Upper lobe of right lung (tissue), 1 donor: ENCODE results near the gene PTPN3. TPM values are rescaled to one million over a fixed set of nuclear protein-coding genes. Genes with fewer than 3 reads are reported as not detected.

Experiments used
- ATAC-seq: fragments of 200-7000 bp; cut with Tn5 transposase; one replicate; pipeline ENCODE4 v1.9.1; 2020; ENCODE audit warnings: mild to moderate bottlenecking, moderate library complexity
- DNase-seq: peaks from one replicate; pipeline ENCODE4 v3.0.0-alpha.2; 2020
- H3K27ac ChIP-seq: fragments of 200-600 bp; one replicate; pipeline ENCODE4 v1.8.0; 2022
- H3K27me3 ChIP-seq: fragments of 200-600 bp; one replicate; pipeline ENCODE4 v1.8.0; 2022; ENCODE audit warnings: mild to moderate bottlenecking
- H3K36me3 ChIP-seq: fragments of 200-600 bp; one replicate; pipeline ENCODE4 v1.8.0; 2022
- H3K4me1 ChIP-seq: fragments of 200-600 bp; one replicate; pipeline ENCODE4 v1.8.0; 2022
- H3K4me3 ChIP-seq: fragments of 200-600 bp; one replicate; pipeline ENCODE4 v1.8.0; 2022; ENCODE audit warnings: mild to moderate bottlenecking
- H3K9me3 ChIP-seq: fragments of 200-600 bp; one replicate; pipeline ENCODE4 v1.8.0; 2022
- intact Hi-C: fragments of 100-400 bp; cut with DNase I; formaldehyde crosslinking; loops from one replicate; pipeline ENCODE4 v1.11.0; 2022
- total RNA-seq: library from RNA; stranded (reverse); fragmentation: NEBNext Ultra II Directional; extraction: Animal tissue kit (Norgen Biotek cat#: 25700); gene quantifications from one replicate; pipeline ENCODE4 v1.2.1, GENCODE V29; 2021
- TF ChIP-seq, protein P1 (sequence below): fragments of 200-600 bp; IDR thresholded peaks from one replicate; pipeline ENCODE4 v1.8.0; 2022; ENCODE audit warnings: antibody characterized with exemption
- donor health status: DM: no; HTN: yes; CAD: no; lungs with severe emphysema.

The PTPN3 gene
- total RNA-seq, 1 donor from 2014 or later = 17.1 TPM

DNA sequence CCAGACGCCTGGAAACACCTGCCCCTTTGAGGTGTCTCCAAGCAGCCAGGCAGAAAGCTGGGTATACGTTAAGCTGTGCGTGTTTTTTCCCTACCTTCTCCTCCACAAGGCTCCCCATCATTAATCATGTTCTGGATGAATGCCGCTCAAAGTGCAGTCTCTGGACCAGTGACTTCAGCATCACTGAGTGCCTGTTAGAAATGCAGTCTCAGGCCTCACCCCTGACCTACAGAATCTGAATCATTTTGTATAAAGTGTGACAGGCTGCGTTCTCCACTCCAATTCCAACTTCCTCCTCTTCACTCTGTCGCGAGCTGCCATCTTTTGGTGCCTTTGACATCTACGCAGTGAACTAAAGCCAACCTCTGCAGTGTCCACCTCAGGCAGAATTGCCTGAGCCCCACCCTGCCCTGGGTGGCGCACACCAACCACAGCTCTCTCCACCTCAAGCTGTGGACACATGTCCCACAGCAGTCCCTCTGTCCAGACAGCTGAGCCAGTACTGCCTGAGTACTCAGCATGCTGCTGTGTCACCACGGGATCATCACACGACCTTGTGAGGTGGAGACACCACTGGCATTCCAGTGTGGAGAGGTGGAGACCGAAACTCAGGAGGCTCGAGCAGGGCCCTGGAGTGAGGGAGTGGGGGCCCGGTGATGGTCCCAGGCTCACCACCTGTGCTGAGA is 14.2 kb downstream of the PTPN3 start:
- H3K4me3 ChIP-seq = no peak overlapping the region
- H3K9me3 ChIP-seq = no peaks in the 10 kb centered on the region
- H3K4me1 ChIP-seq = no peaks in the 10 kb centered on the region
- no peaks in the 10 kb centered on the region for H3K36me3 ChIP-seq
- no peak overlapping the region for H3K27ac ChIP-seq
- intact Hi-C loops = no loop called here
- no peak for ATAC-seq
- TF ChIP-seq, protein P1, sequence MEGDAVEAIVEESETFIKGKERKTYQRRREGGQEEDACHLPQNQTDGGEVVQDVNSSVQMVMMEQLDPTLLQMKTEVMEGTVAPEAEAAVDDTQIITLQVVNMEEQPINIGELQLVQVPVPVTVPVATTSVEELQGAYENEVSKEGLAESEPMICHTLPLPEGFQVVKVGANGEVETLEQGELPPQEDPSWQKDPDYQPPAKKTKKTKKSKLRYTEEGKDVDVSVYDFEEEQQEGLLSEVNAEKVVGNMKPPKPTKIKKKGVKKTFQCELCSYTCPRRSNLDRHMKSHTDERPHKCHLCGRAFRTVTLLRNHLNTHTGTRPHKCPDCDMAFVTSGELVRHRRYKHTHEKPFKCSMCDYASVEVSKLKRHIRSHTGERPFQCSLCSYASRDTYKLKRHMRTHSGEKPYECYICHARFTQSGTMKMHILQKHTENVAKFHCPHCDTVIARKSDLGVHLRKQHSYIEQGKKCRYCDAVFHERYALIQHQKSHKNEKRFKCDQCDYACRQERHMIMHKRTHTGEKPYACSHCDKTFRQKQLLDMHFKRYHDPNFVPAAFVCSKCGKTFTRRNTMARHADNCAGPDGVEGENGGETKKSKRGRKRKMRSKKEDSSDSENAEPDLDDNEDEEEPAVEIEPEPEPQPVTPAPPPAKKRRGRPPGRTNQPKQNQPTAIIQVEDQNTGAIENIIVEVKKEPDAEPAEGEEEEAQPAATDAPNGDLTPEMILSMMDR = no peak
- H3K27me3 ChIP-seq = no peaks in the 10 kb centered on the region
- DNase-seq = no peak

- intact Hi-C loops = no loop called here
- TF ChIP-seq, protein P1 = no peak
- no peak overlapping the region for H3K27ac ChIP-seq
- H3K27me3 ChIP-seq = no peaks in the 10 kb centered on the region
- no peak overlapping the region for H3K4me3 ChIP-seq
- H3K36me3 ChIP-seq = no peaks in the 10 kb centered on the region
- no peak for DNase-seq
- no peak for ATAC-seq
- no peaks in the 10 kb centered on the region for H3K4me1 ChIP-seq
- H3K9me3 ChIP-seq = no peaks in the 10 kb centered on the region
Measured at GRCh38 chr9:109482391-109482916, 15.7 kb downstream of the PTPN3 start.

DNA sequence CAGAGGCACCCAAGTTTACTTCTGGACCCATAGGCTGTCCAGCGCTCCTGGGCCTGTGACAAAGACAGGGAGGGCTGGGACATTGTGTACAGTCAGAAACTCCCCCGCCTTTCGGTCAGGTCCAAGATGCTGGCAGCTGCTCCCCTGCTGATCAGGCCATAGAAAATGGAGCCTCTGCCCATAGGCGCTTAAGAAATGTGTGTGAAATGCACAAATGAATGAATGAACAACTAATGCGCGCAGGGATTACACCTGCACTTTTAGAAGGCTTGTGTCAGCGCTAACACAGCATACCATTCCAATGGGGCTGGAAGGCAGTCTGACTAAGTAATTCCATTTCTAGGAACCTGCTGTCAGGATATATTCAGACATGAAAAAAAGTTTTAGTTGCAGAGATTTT is 16.3 kb downstream of the PTPN3 start:
- Histone ChIP-seq H3K36me3 (no peaks in the 10 kb centered on the region), H3K9me3 (no peaks in the 10 kb centered on the region), H3K4me1 (no peaks in the 10 kb centered on the region), H3K27me3 (no peaks in the 10 kb centered on the region), H3K27ac (no peak overlapping the region), H3K4me3 (no peak overlapping the region)
- DNase-seq (no peak), ATAC-seq (no peak)
- TF ChIP-seq, protein P1 = no peak
- intact Hi-C loops = no loop called here

GRCh38 chr9:109479822-109480221 is 18.3 kb downstream of the PTPN3 start:
- no peak overlapping the region for H3K4me3 ChIP-seq
- H3K9me3 ChIP-seq = no peaks in the 10 kb centered on the region
- no peak for DNase-seq
- intact Hi-C loops = no loop called here
- H3K4me1 ChIP-seq = peaks cover 12% of the 10 kb centered on the region
- TF ChIP-seq, protein P1 = no peak
- no peak for ATAC-seq
- H3K36me3 ChIP-seq = no peaks in the 10 kb centered on the region
- H3K27me3 ChIP-seq = no peaks in the 10 kb centered on the region
- H3K27ac ChIP-seq = no peak overlapping the region

GRCh38 chr9:109478665-109479380 is 19.3 kb downstream of the PTPN3 start:
- ATAC-seq = no peak
- DNase-seq = no peak
- Histone ChIP-seq H3K4me3 (no peak overlapping the region), H3K27ac (peak overlapping the region; percentile 82), H3K9me3 (no peaks in the 10 kb centered on the region), H3K4me1 (peaks cover 12% of the 10 kb centered on the region), H3K36me3 (no peaks in the 10 kb centered on the region), H3K27me3 (peaks cover 3% of the 10 kb centered on the region)
- TF ChIP-seq, protein P1 = no peak
- intact Hi-C loops = no loop called here
